Stimulated activated naive CD4-positive, alpha-beta T cell treated with Interleukin-2 at 50 U/mL for 16 hours (primary cell): ENCODE data around the gene PLXNA2.

ENCODE experiments used
- DNase-seq: peaks from one replicate; lab custom pipeline; 2025; lab: John Stamatoyannopoulos, UW

PLXNA2 gene

GRCh38 chr1:208224192-208224713 is 19.9 kb downstream of the PLXNA2 start:
- DNase-seq = no peak

GRCh38 chr1:208223136-208223535 is 21.0 kb downstream of the PLXNA2 start:
- DNase-seq = no peak

- DNase-seq = no peak
Observed at GRCh38 chr1:208222376-208223126, 21.6 kb downstream of the PLXNA2 start.

GRCh38 chr1:208221291-208221622 is 22.9 kb downstream of the PLXNA2 start:
- DNase-seq = no peak

- no peak for DNase-seq
Observed at GRCh38 chr1:208219659-208220282, 24.4 kb downstream of the PLXNA2 start.

- DNase-seq = no peak
Observed at GRCh38 chr1:208219098-208219658, 25.0 kb downstream of the PLXNA2 start.

GRCh38 chr1:208218237-208219097 is 25.7 kb downstream of the PLXNA2 start:
- DNase-seq = no peak

GRCh38 chr1:208217781-208218180 is 26.4 kb downstream of the PLXNA2 start:
- no peak for DNase-seq

- DNase-seq = no peak
Observed at GRCh38 chr1:208216806-208217205, 27.4 kb downstream of the PLXNA2 start.

GRCh38 chr1:208216062-208216461 is 28.1 kb downstream of the PLXNA2 start:
- DNase-seq = no peak

GRCh38 chr1:208215393-208215792 is 28.8 kb downstream of the PLXNA2 start:
- DNase-seq = no peak

GRCh38 chr1:208213786-208214185 is 30.4 kb downstream of the PLXNA2 start:
- DNase-seq = no peak

- DNase-seq = no peak
Observed at GRCh38 chr1:208212893-208213292, 31.3 kb downstream of the PLXNA2 start.

- no peak for DNase-seq
Observed at GRCh38 chr1:208211921-208212843, 32.0 kb downstream of the PLXNA2 start.

- DNase-seq = no peak
Observed at GRCh38 chr1:208209896-208210589, 34.1 kb downstream of the PLXNA2 start.

- no peak for DNase-seq
Observed at GRCh38 chr1:208209286-208209685, 34.9 kb downstream of the PLXNA2 start.

- no peak for DNase-seq
Observed at GRCh38 chr1:208208132-208208487, 36.1 kb downstream of the PLXNA2 start.

GRCh38 chr1:208207388-208208131 is 36.6 kb downstream of the PLXNA2 start:
- DNase-seq = no peak

- no peak for DNase-seq
Observed at GRCh38 chr1:208206092-208206698, 38.0 kb downstream of the PLXNA2 start.
